Measurements from ENCODE around the gene GMPPB.

- TF ChIP-seq CTCF (IDR thresholded peaks at IDR 0.05 in 2 of 3, conservative IDR thresholded peaks at IDR 0.05 in 1 of 3; ENCODE audit: insufficient read depth in 2 of 3, low read depth in 1 of 3, low read length in 3 of 3) (no peak), EGR1 (conservative IDR thresholded peaks at IDR 0.05) (no peak), RBM15 (IDR thresholded peaks at IDR 0.05; ENCODE audit: insufficient read depth, low read length) (no peak), YY1 (IDR thresholded peaks at IDR 0.05; ENCODE audit: borderline replicate concordance in 1 of 3, control insufficient read depth in 1 of 3, extremely low read depth in 1 of 3, insufficient read depth in 3 of 3, insufficient read length in 1 of 3, insufficient replicate concordance in 2 of 3, low read depth in 1 of 3, low read length in 2 of 3) (no peak)
Measured at GRCh38 chr3:49718858-49719213, 4.9 kb downstream of the GMPPB start.

Measured in K562 (cell line).